Thyroid gland (tissue), 4 donors: ENCODE data around the gene GALM. TPM values are rescaled to one million over a fixed set of nuclear protein-coding genes. Genes with fewer than 3 reads are reported as not detected.
"Not testable (repeated sequence)": the region's sequence is repeated elsewhere in the genome, so short reads cannot be mapped to it uniquely, and the experiment has no call there.

ENCODE experiments used
- DNase-seq, 2 donors: peaks; one replicate each; pipeline ENCODE4 v3.0.0-alpha.2; 2019
- H3K27ac ChIP-seq, 3 donors: fragments of 200-600 bp; sonication (generic); 1 replicate in 2 of 3; 2 replicates in 1 of 3; pipeline ENCODE4 v1.5.1; 2016 to 2019; ENCODE audit warnings: mild to moderate bottlenecking in 1 of 3, moderate library complexity in 1 of 3
- H3K27me3 ChIP-seq: fragments of 200-600 bp; sonication (generic); one replicate; pipeline ENCODE4 v1.5.1; 2019
- H3K36me3 ChIP-seq, 2 donors: fragments of 200-600 bp; sonication (generic); one replicate each; pipeline ENCODE4 v1.5.1; 2016 to 2019
- H3K4me1 ChIP-seq, 2 donors: fragments of 200-600 bp; sonication (generic); one replicate each; pipeline ENCODE4 v1.5.1; 2017 to 2019
- H3K4me3 ChIP-seq, 3 donors: fragments of 200-600 bp; sonication (generic); replicated peaks in 1 of 3; 1 replicate in 2 of 3; 2 replicates in 1 of 3; pipeline ENCODE4 v1.5.1; 2016; ENCODE audit warnings: mild to moderate bottlenecking in 1 of 3
- H3K9me3 ChIP-seq: fragments of 200-600 bp; sonication (generic); one replicate; pipeline ENCODE4 v1.5.1; 2017
- POLR2A ChIP-seq, 2 donors: fragments of 450-650 bp; IDR thresholded peaks; one replicate each; pipeline ENCODE4 v1.6.1; 2017; ENCODE audit warnings: antibody characterized with exemption in 2 of 2, mild to moderate bottlenecking in 2 of 2, moderate library complexity in 1 of 2
- WGBS, 2 donors: methylation state at CpG; one replicate each; pipeline ENCODE4 v1.1.5; 2017; 5-methylcytosine and 5-hydroxymethylcytosine counted together
- intact Hi-C: fragments of 100-400 bp; cut with DNase I; formaldehyde crosslinking; loops from one replicate; pipeline ENCODE4 v1.15.1; 2023
- total RNA-seq, 4 donors: library from RNA; depleted of rRNA; stranded (reverse); fragments of >200 nt; gene quantifications; one replicate each; pipeline ENCODE4 v1.2.3, GENCODE V29; 2016
- TF ChIP-seq, protein P1 (sequence below), 6 experiments: fragments of 200-600 bp in 3 of 6; fragments of 450-650 bp in 3 of 6; sonication (generic) in 3 of 6; IDR thresholded peaks; one replicate each; pipeline ENCODE4 v1.5.1; 2016 to 2019; ENCODE audit warnings: antibody characterized with exemption in 6 of 6, mild to moderate bottlenecking in 2 of 6, inconsistent platforms in 1 of 6, moderate library complexity in 1 of 6

GALM gene
- total RNA-seq, 4 donors from 2014 or later, result 13.1 to 32.9 (median 25.8) TPM

DNA sequence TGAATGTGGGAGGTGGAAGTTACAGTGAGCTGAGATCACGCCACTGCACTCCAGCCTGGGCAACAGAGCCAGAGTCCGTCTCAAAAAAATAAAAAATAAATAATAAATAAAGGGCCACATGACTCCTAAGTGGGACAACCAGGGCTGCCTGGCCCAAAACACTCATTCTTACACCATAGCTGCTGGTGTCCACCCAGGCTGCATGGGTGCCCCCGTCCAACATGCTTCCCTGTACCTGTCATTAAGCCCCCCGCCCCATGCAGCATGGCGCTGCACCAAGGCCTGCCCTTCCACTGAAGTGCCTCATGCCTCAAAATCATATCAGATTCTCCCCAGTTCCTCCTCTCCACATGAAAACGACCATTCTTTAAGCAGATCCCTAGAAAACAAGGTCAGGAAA is 10.8 kb downstream of the GALM start:
- Histone ChIP-seq H3K4me1 (no peaks in the 10 kb centered on the region), H3K36me3 (peaks cover 6 to 10% of the 10 kb centered on the region in 2 donors), H3K9me3 (no peaks in the 10 kb centered on the region), H3K27me3 (no peaks in the 10 kb centered on the region), H3K27ac (no peak overlapping the region), H3K4me3 (no peak overlapping the region)
- WGBS, 2 donors, result 93 to 96% methylated on average over 6 of the region's 6 CpGs
- TF ChIP-seq, protein P1, sequence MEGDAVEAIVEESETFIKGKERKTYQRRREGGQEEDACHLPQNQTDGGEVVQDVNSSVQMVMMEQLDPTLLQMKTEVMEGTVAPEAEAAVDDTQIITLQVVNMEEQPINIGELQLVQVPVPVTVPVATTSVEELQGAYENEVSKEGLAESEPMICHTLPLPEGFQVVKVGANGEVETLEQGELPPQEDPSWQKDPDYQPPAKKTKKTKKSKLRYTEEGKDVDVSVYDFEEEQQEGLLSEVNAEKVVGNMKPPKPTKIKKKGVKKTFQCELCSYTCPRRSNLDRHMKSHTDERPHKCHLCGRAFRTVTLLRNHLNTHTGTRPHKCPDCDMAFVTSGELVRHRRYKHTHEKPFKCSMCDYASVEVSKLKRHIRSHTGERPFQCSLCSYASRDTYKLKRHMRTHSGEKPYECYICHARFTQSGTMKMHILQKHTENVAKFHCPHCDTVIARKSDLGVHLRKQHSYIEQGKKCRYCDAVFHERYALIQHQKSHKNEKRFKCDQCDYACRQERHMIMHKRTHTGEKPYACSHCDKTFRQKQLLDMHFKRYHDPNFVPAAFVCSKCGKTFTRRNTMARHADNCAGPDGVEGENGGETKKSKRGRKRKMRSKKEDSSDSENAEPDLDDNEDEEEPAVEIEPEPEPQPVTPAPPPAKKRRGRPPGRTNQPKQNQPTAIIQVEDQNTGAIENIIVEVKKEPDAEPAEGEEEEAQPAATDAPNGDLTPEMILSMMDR (IDR thresholded peaks at IDR 0.05), result no peak
- TF ChIP-seq POLR2A (IDR thresholded peaks at IDR 0.05), result no peak
- intact Hi-C loops, result no loop called here
- no peak for DNase-seq

DNA sequence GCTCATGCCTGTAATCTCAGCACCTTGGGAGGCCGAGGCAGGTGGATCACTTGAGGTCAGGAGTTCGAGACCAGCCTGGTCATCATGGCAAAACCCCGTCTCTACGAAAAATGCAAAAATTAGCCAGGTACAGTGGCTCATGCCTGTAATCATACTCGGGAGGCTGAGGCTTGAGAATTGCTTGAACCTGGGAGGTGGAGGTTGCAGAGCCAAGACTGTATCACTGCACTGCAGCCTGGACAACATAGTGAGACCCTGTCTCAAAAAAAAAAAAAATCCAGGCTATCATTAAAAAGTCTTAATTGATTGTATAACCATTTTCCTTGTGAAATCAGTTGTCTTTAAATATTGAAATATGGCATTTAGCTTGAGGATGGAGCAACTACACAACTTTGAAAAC is 15.0 kb downstream of the GALM start:
- H3K9me3 ChIP-seq, intact Hi-C loops, H3K4me1 ChIP-seq, H3K27me3 ChIP-seq, H3K4me3 ChIP-seq, H3K27ac ChIP-seq, DNase-seq: not testable (repeated sequence)
- 95 to 99% methylated on average over 5 of the region's 5 CpGs for WGBS, 2 donors
- H3K36me3 ChIP-seq, result peaks cover 6 to 11% of the 10 kb centered on the region in 2 donors

DNA sequence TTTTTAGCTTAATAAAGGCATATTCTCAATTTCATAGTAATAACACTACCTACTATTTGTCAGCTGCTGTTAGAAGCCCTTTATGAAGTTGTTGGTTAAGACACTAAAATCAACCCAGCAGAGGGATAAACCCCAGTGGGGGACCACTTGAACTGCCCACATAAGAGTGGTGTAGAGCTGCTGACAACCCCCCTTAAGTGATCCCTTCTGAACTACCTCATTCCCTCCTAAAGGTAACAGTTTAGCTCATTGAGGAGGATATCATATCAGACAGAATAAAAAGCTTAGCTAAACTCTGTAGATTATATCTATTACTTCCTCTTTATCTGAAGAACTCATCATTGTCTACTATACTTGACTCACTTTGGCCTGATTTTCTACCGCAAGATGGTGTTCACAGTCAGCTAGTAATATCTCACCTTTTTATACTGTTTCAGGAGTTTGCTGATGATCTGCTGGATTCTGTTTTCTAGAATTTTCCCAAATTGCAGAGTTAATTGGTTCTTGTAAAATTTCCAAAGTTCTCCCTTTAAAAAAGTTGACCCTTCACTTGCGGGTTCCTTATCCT is 16.2 kb downstream of the GALM start:
- 92 to 99% methylated on average over 2 of the region's 2 CpGs for WGBS, 2 donors
- Histone ChIP-seq H3K27me3 (no peaks in the 10 kb centered on the region), H3K27ac (no peak overlapping the region), H3K9me3 (no peaks in the 10 kb centered on the region), H3K4me3 (no peak overlapping the region), H3K4me1 (no peaks in the 10 kb centered on the region), H3K36me3 (peaks cover 3 to 9% of the 10 kb centered on the region in 2 donors)
- intact Hi-C loops, result no loop called here
- TF ChIP-seq POLR2A (IDR thresholded peaks at IDR 0.05), result no peak
- TF ChIP-seq, protein P1 (IDR thresholded peaks at IDR 0.05), result no peak
- no peak for DNase-seq

DNA sequence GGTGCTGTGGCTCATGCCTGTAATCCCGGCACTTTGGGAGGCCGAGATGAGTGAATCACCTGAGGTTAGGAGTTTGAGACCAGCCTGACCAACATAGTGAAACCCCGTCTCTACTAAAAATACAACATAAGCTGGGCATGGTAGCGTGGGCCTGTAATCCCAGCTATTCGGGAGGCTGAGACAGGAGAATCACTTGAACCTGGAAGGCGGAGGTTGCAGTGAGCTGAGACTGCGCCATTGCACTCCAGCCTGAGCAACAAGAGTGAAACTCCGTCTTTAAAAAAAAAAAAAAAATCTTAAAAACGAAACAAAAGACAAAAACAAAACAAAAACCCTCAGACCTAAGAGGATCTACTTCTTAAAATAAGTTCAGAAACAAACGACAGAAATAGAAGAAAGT is 16.7 kb downstream of the GALM start:
- H3K27ac ChIP-seq, intact Hi-C loops: not testable (repeated sequence)

DNA sequence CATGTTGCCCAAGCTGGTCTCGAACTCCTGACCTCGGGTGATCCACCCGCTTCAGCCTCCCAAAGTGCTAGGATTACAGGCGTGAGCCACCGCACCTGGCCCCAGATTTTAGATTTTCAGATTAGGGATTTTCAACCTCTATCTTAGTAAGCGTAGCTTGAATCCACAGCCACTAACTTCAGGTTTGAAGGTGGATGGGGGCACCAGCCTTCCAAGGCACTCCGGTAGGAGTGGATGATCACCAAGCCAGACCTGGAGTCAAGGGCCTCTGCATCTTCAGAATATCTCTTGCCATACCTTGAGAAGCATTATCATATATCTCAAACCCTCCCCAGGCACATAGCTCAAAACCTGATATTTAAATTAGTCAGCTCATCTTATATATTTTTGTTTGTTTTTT is 17.9 kb downstream of the GALM start:
- Histone ChIP-seq H3K27me3 (no peaks in the 10 kb centered on the region), H3K4me3 (no peak overlapping the region), H3K4me1 (no peaks in the 10 kb centered on the region), H3K27ac (no peak overlapping the region), H3K36me3 (peaks cover 3 to 9% of the 10 kb centered on the region in 2 donors), H3K9me3 (no peaks in the 10 kb centered on the region)
- TF ChIP-seq POLR2A (IDR thresholded peaks at IDR 0.05), result no peak
- TF ChIP-seq, protein P1 (IDR thresholded peaks at IDR 0.05), result no peak
- 99% methylated on average over 7 of the region's 7 CpGs for WGBS, 2 donors
- no peak for DNase-seq
- intact Hi-C loops, result no loop called here

More for the DNA sequence above, 16.7 kb downstream of the GALM start:
- DNase-seq, H3K4me1 ChIP-seq, H3K4me3 ChIP-seq, H3K36me3 ChIP-seq, H3K27me3 ChIP-seq, H3K9me3 ChIP-seq: not testable (repeated sequence)
- 92% methylated on average over 10 of the region's 10 CpGs for WGBS, 2 donors

DNA sequence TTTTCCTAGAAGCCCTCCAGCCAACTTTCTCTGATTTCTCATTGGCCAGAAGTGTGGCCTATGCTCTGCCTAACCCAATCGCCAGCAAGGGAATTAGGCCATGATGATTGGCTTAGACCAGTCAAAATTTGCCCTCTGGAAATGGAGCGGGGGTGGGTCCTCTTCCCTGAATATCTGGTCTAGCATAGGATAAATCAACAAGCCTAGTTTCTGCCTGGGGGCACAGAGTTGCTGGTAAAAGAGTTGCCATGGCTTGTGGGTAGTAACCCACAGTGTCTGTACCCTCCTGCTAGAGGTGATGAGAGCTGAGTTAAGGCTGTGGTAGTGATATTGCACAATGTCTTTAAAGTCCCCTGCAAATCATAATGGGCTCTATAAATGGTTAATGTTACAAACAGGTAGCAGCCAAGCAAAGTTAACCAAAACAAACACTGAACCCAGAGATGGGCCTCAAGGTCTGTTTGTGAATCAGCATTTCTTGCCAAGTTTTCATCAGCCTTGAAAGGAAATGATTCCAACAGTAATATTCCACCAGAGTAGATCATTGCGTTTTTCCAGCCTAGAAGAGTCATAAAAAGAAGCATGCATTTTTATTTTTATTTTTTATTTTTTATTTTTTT is 19.3 kb downstream of the GALM start:
- TF ChIP-seq, protein P1 (IDR thresholded peaks at IDR 0.05), result no peak
- TF ChIP-seq POLR2A (IDR thresholded peaks at IDR 0.05), result no peak
- WGBS, 2 donors, result 79 to 90% methylated on average over 3 of the region's 3 CpGs
- Histone ChIP-seq H3K36me3 (peaks cover 2 to 9% of the 10 kb centered on the region in 2 donors), H3K4me1 (no peaks in the 10 kb centered on the region), H3K27ac (no peak overlapping the region), H3K9me3 (no peaks in the 10 kb centered on the region), H3K27me3 (no peaks in the 10 kb centered on the region), H3K4me3 (no peak overlapping the region)
- no peak for DNase-seq
- intact Hi-C loops, result no loop called here
